ENCODE results near the gene TTR. TPM values are rescaled to one million over a fixed set of nuclear protein-coding genes. Genes with fewer than 3 reads are reported as not detected.

The TTR gene
- total RNA-seq = not detected

- CTCF ChIA-PET = no interaction called here
- Mint-ChIP-seq H3K4me1 (ENCODE audit: low read depth) (no peaks in the 10 kb centered on the region), H3K4me3 (no peak within 1 kb of the TSS), H3K9me3 (no peaks in the 10 kb centered on the region), H3K36me3 (ENCODE audit: low read depth) (no peaks in the 10 kb centered on the region), H3K27ac (no peak within 1 kb of the TSS), H3K27me3 (ENCODE audit: low read depth) (peaks cover 6% of the 10 kb centered on the region)
- intact Hi-C loops (cut with micrococcal nuclease) = no loop called here
- DNase-seq = no peak
Measured at GRCh38 chr18:31591628-31592027, at the start of gene TTR. TTR (plus strand) TSS chr18:31591877; CDS start chr18:31591903, 26 bp downstream.

GRCh38 chr18:31546476-31546875 is 45.2 kb upstream of the TTR start:
- Mint-ChIP-seq H3K27ac (no peak overlapping the region), H3K4me1 (ENCODE audit: low read depth) (no peaks in the 10 kb centered on the region), H3K4me3 (no peak overlapping the region), H3K36me3 (ENCODE audit: low read depth) (no peaks in the 10 kb centered on the region), H3K27me3 (ENCODE audit: low read depth) (no peaks in the 10 kb centered on the region), H3K9me3 (no peaks in the 10 kb centered on the region)
- intact Hi-C loops (cut with micrococcal nuclease) = no loop called here
- no peak for DNase-seq
- CTCF ChIA-PET = interaction anchor here (0.6 kb wide), 1 partner anchor 11 kb away, joined by 3 read pairs; no protein-coding TSS in a partner anchor

- intact Hi-C loops (cut with micrococcal nuclease) = no loop called here
- DNase-seq = no peak
- Mint-ChIP-seq H3K4me1 (ENCODE audit: low read depth) (no peaks in the 10 kb centered on the region), H3K27ac (no peak overlapping the region), H3K4me3 (no peak overlapping the region), H3K27me3 (ENCODE audit: low read depth) (no peaks in the 10 kb centered on the region), H3K9me3 (no peaks in the 10 kb centered on the region), H3K36me3 (ENCODE audit: low read depth) (no peaks in the 10 kb centered on the region)
- CTCF ChIA-PET = no interaction called here
Measured at GRCh38 chr18:31548853-31549252, 42.8 kb upstream of the TTR start.

GRCh38 chr18:31549416-31549815 is 42.3 kb upstream of the TTR start:
- intact Hi-C loops (cut with micrococcal nuclease) = no loop called here
- no peak for DNase-seq
- H3K27ac Mint-ChIP-seq = no peak overlapping the region
- no peaks in the 10 kb centered on the region for H3K4me1 Mint-ChIP-seq (ENCODE audit: low read depth)
- H3K36me3 Mint-ChIP-seq (ENCODE audit: low read depth) = no peaks in the 10 kb centered on the region
- no peak overlapping the region for H3K4me3 Mint-ChIP-seq
- no peaks in the 10 kb centered on the region for H3K27me3 Mint-ChIP-seq (ENCODE audit: low read depth)
- CTCF ChIA-PET = no interaction called here
- H3K9me3 Mint-ChIP-seq = no peaks in the 10 kb centered on the region

GRCh38 chr18:31551883-31552282 is 39.8 kb upstream of the TTR start:
- H3K27me3 Mint-ChIP-seq (ENCODE audit: low read depth) = peaks cover 6% of the 10 kb centered on the region

GRCh38 chr18:31553800-31554199 is 37.9 kb upstream of the TTR start:
- intact Hi-C loops (cut with micrococcal nuclease) = no loop called here
- DNase-seq = no peak
- Mint-ChIP-seq H3K9me3 (no peaks in the 10 kb centered on the region), H3K4me3 (no peak overlapping the region), H3K36me3 (ENCODE audit: low read depth) (no peaks in the 10 kb centered on the region), H3K27me3 (ENCODE audit: low read depth) (peaks cover 6% of the 10 kb centered on the region), H3K27ac (no peak overlapping the region), H3K4me1 (ENCODE audit: low read depth) (no peaks in the 10 kb centered on the region)
- CTCF ChIA-PET = interaction anchor here (0.9 to 13.5 kb wide), 4 partner anchors 10 to 261 kb away, joined by 3 to 138 read pairs (median 4); no protein-coding TSS in a partner anchor

More at GRCh38 chr18:31551883-31552282, 39.8 kb upstream of the TTR start:
- CTCF ChIA-PET = interaction anchor here (13.5 kb wide), 1 partner anchor 172 kb away, joined by 138 read pairs; no protein-coding TSS in a partner anchor
- Mint-ChIP-seq H3K36me3 (ENCODE audit: low read depth) (no peaks in the 10 kb centered on the region), H3K4me1 (ENCODE audit: low read depth) (no peaks in the 10 kb centered on the region), H3K27ac (no peak overlapping the region), H3K9me3 (no peaks in the 10 kb centered on the region), H3K4me3 (no peak overlapping the region)
- DNase-seq = no peak
- intact Hi-C loops (cut with micrococcal nuclease) = no loop called here

- CTCF ChIA-PET = interaction anchor here (1.0 to 13.5 kb wide), 4 partner anchors 9 to 169 kb away, joined by 3 to 138 read pairs (median 4); no protein-coding TSS in a partner anchor
- H3K36me3 Mint-ChIP-seq (ENCODE audit: low read depth) = no peaks in the 10 kb centered on the region
- no peak overlapping the region for H3K27ac Mint-ChIP-seq
- H3K9me3 Mint-ChIP-seq = no peaks in the 10 kb centered on the region
- H3K4me3 Mint-ChIP-seq = no peak overlapping the region
- H3K4me1 Mint-ChIP-seq (ENCODE audit: low read depth) = no peaks in the 10 kb centered on the region
- H3K27me3 Mint-ChIP-seq (ENCODE audit: low read depth) = peaks cover 6% of the 10 kb centered on the region
- no peak for DNase-seq
- intact Hi-C loops (cut with micrococcal nuclease) = loop anchor here (5.0 kb wide), 1 partner anchor 132 kb away; no protein-coding TSS in a partner anchor
Measured at GRCh38 chr18:31554776-31555175, 36.9 kb upstream of the TTR start.

GRCh38 chr18:31555971-31556747 is 35.5 kb upstream of the TTR start:
- no peaks in the 10 kb centered on the region for H3K9me3 Mint-ChIP-seq
- no peaks in the 10 kb centered on the region for H3K4me1 Mint-ChIP-seq (ENCODE audit: low read depth)
- no peak overlapping the region for H3K4me3 Mint-ChIP-seq
- CTCF ChIA-PET = interaction anchor here (0.6 to 13.5 kb wide), 22 partner anchors 9 to 406 kb away, joined by 3 to 138 read pairs (median 3); partner anchors contain the start of gene B4GALT6
- no peaks in the 10 kb centered on the region for H3K36me3 Mint-ChIP-seq (ENCODE audit: low read depth)
- DNase-seq = peak; percentile 65
- no peak overlapping the region for H3K27ac Mint-ChIP-seq
- intact Hi-C loops (cut with micrococcal nuclease) = loop anchor here (1.0 to 5.0 kb wide), 7 partner anchors 134 to 585 kb away; no protein-coding TSS in a partner anchor
- H3K27me3 Mint-ChIP-seq (ENCODE audit: low read depth) = peaks cover 9% of the 10 kb centered on the region

GRCh38 chr18:31557446-31557845 is 34.2 kb upstream of the TTR start:
- Mint-ChIP-seq H3K4me3 (no peak overlapping the region), H3K27ac (no peak overlapping the region), H3K27me3 (ENCODE audit: low read depth) (peaks cover 11% of the 10 kb centered on the region), H3K4me1 (ENCODE audit: low read depth) (no peaks in the 10 kb centered on the region), H3K36me3 (ENCODE audit: low read depth) (no peaks in the 10 kb centered on the region), H3K9me3 (no peaks in the 10 kb centered on the region)
- intact Hi-C loops (cut with micrococcal nuclease) = loop anchor here (2.0 to 5.0 kb wide), 2 partner anchors 135 to 587 kb away; no protein-coding TSS in a partner anchor
- CTCF ChIA-PET = interaction anchor here (0.6 to 13.5 kb wide), 7 partner anchors 11 to 587 kb away, joined by 3 to 138 read pairs (median 4); no protein-coding TSS in a partner anchor
- DNase-seq = no peak

GRCh38 chr18:31558567-31558966 is 33.1 kb upstream of the TTR start:
- peaks cover 11% of the 10 kb centered on the region for H3K27me3 Mint-ChIP-seq (ENCODE audit: low read depth)
- no peak for DNase-seq
- H3K4me1 Mint-ChIP-seq (ENCODE audit: low read depth) = no peaks in the 10 kb centered on the region
- no peaks in the 10 kb centered on the region for H3K36me3 Mint-ChIP-seq (ENCODE audit: low read depth)
- H3K4me3 Mint-ChIP-seq = no peak overlapping the region
- intact Hi-C loops (cut with micrococcal nuclease) = loop anchor here (5.0 kb wide), 1 partner anchor 136 kb away; no protein-coding TSS in a partner anchor
- no peaks in the 10 kb centered on the region for H3K9me3 Mint-ChIP-seq
- no peak overlapping the region for H3K27ac Mint-ChIP-seq
- CTCF ChIA-PET = interaction anchor here (0.6 to 13.5 kb wide), 3 partner anchors 162 to 291 kb away, joined by 3 to 138 read pairs (median 5); no protein-coding TSS in a partner anchor

- H3K27ac Mint-ChIP-seq = no peak overlapping the region
- DNase-seq = no peak
- no peaks in the 10 kb centered on the region for H3K36me3 Mint-ChIP-seq (ENCODE audit: low read depth)
- no peak overlapping the region for H3K4me3 Mint-ChIP-seq
- H3K27me3 Mint-ChIP-seq (ENCODE audit: low read depth) = peaks cover 7% of the 10 kb centered on the region
- no peaks in the 10 kb centered on the region for H3K9me3 Mint-ChIP-seq
- intact Hi-C loops (cut with micrococcal nuclease) = no loop called here
- no peaks in the 10 kb centered on the region for H3K4me1 Mint-ChIP-seq (ENCODE audit: low read depth)
- CTCF ChIA-PET = interaction anchor here (1.2 to 13.5 kb wide), 3 partner anchors 10 to 161 kb away, joined by 3 to 138 read pairs (median 4); no protein-coding TSS in a partner anchor
Measured at GRCh38 chr18:31562726-31563125, 29.0 kb upstream of the TTR start.

GRCh38 chr18:31563778-31564177 is 27.9 kb upstream of the TTR start:
- Mint-ChIP-seq H3K4me3 (no peak overlapping the region), H3K9me3 (no peaks in the 10 kb centered on the region), H3K4me1 (ENCODE audit: low read depth) (no peaks in the 10 kb centered on the region), H3K36me3 (ENCODE audit: low read depth) (no peaks in the 10 kb centered on the region), H3K27me3 (ENCODE audit: low read depth) (peaks cover 7% of the 10 kb centered on the region), H3K27ac (no peak overlapping the region)
- no peak for DNase-seq
- CTCF ChIA-PET = interaction anchor here (0.6 to 13.5 kb wide), 9 partner anchors 7 to 914 kb away, joined by 3 to 138 read pairs (median 4); no protein-coding TSS in a partner anchor
- intact Hi-C loops (cut with micrococcal nuclease) = no loop called here

Measured in activated naive CD4-positive, alpha-beta T cell treated with anti-CD3 and anti-CD28 coated beads for 36 hours (primary cell).